Hair follicle dermal papilla cell (primary cell): ENCODE results near the gene RIPK4. TPM values are rescaled to one million over a fixed set of nuclear protein-coding genes. Genes with fewer than 3 reads are reported as not detected.

ENCODE experiments used
- small RNA-seq: library from RNA; depleted of rRNA; stranded (forward); fragments of <200 nt; gene quantifications from one replicate; pipeline ENCODE3, GENCODE V24; 2012
- total RNA-seq: library from RNA; depleted of rRNA; stranded (reverse); fragments of >200 nt; gene quantifications from 2 replicates; pipeline ENCODE4 v1.2.3, GENCODE V29; 2012

Gene RIPK4
- total RNA-seq: 0.49 TPM in 2 replicates

DNA sequence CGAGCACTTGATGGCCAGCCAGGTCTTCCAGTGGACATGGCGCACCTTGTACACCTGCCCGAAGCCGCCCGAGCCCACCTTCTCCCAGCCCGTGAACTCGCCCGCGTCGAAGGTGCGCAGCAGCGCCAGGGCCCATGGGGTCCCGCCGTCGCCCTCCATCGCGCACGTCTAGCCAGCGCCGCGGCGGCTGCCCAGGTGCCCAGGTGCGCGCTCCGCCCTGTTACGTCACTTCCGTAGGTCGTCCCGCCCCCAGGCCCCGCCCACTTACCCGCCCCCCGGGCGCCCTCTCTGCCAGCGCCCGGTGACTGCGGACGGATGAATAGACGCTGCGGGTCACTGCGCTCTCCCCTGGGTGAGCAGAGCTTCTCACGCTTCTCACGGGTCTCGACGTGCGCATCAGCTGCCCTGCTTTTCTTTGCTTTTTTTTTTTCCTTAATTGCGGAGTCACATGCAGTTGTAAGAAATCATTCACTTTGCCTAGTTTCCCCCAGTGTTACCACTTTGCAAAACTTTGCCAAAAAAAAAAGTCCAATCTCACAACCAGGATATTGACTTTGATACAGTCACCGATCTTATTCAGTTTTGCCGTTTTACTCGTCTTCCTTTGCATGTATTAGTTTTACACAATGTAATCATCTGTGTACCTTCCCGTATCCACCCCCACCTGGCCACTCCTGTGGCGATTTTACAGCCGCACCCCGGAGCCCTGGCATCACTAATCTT is at the start of gene RIPK4:
Gene RIPK4, minus strand, starts transcription at position 170 of the 723 bp plus-strand sequence. Its CDS starts 11 bp downstream, at position 159.

Small RNA genes lying within 50 kb of the gene (small RNA-seq; reads per million reads assigned to genes)
- gene MIR6814: not detected

Other genes starting within 250 kb of the RIPK4 start
- gene PRDM15, start 112.3 kb upstream of the RIPK4 start, total RNA-seq: 3.8 and 7.3 TPM in 2 replicates
- gene C2CD2, start 187.0 kb upstream of the RIPK4 start, total RNA-seq: 14.9 and 21.9 TPM in 2 replicates
- gene ZBTB21, start 243.3 kb upstream of the RIPK4 start, total RNA-seq: 16.9 and 20.8 TPM in 2 replicates